KMS-11 (cell line): ENCODE data around the gene CRIM1.

ENCODE experiments used
- H2AFZ ChIP-seq: fragments of 200-600 bp; sonication (generic); 2 replicates; pipeline ENCODE4 v1.6.1; 2016; ENCODE audit warnings: antibody characterized with exemption, mixed run types, low read depth
- H3K27ac ChIP-seq: fragments of 200-600 bp; sonication (generic); 2 replicates; pipeline ENCODE4 v1.6.1; 2016; ENCODE audit warnings: mild to moderate bottlenecking, mixed run types
- H3K27me3 ChIP-seq: fragments of 200-600 bp; sonication (generic); 2 replicates; pipeline ENCODE4 v1.6.1; 2017; ENCODE audit warnings: mild to moderate bottlenecking, low read depth, mixed run types, moderate library complexity; ENCODE audit not compliant: insufficient read depth
- H3K36me3 ChIP-seq: fragments of 200-600 bp; sonication (generic); 2 replicates; pipeline ENCODE4 v1.6.1; 2017; ENCODE audit warnings: mild to moderate bottlenecking, mixed run types; ENCODE audit not compliant: insufficient read depth
- H3K4me1 ChIP-seq: fragments of 200-600 bp; sonication (generic); 2 replicates; pipeline ENCODE4 v1.6.1; 2016; ENCODE audit warnings: mild to moderate bottlenecking, low read depth, mixed run types; ENCODE audit not compliant: poor library complexity, severe bottlenecking
- H3K4me2 ChIP-seq: fragments of 200-600 bp; sonication (generic); 2 replicates; pipeline ENCODE4 v1.7.0; 2016; ENCODE audit warnings: mild to moderate bottlenecking, mixed run types
- H3K4me3 ChIP-seq: fragments of 200-600 bp; sonication (generic); IDR thresholded peaks from 2 replicates; pipeline ENCODE4 v1.6.1; 2017; ENCODE audit warnings: low read depth, low read length, mixed read lengths; ENCODE audit not compliant: insufficient read depth
- H3K79me2 ChIP-seq: fragments of 200-600 bp; sonication (generic); 2 replicates; pipeline ENCODE4 v1.6.1; 2016; ENCODE audit warnings: low read depth, mixed run types; ENCODE audit not compliant: insufficient read depth
- H3K9ac ChIP-seq: fragments of 200-600 bp; sonication (generic); 2 replicates; pipeline ENCODE4 v1.6.1; 2016; ENCODE audit warnings: mild to moderate bottlenecking, mixed run types
- H4K20me1 ChIP-seq: fragments of 200-600 bp; sonication (generic); 2 replicates; pipeline ENCODE4 v1.6.1; 2016; ENCODE audit warnings: mild to moderate bottlenecking, mixed run types; ENCODE audit not compliant: insufficient read depth
- TF ChIP-seq, protein P1 (sequence below): fragments of 200-600 bp; sonication (generic); conservative IDR thresholded peaks from 2 replicates; pipeline ENCODE4 v1.6.1; 2017; ENCODE audit warnings: low read depth, mild to moderate bottlenecking, antibody characterized with exemption, low read length, moderate library complexity, mixed read lengths

Gene CRIM1

GRCh38 chr2:36478332-36478738, 122.8 kb downstream of the CRIM1 start:
- peaks cover 72% of the 10 kb centered on the region for H3K4me1 ChIP-seq
- H3K79me2 ChIP-seq = no peaks in the 10 kb centered on the region; the same call in 1 of the 2 replicates
- peak overlapping the region; percentile 76 for H3K4me2 ChIP-seq
- peaks cover 9% of the 10 kb centered on the region; the same call in 1 of the 2 replicates for H3K36me3 ChIP-seq
- TF ChIP-seq, protein P1, sequence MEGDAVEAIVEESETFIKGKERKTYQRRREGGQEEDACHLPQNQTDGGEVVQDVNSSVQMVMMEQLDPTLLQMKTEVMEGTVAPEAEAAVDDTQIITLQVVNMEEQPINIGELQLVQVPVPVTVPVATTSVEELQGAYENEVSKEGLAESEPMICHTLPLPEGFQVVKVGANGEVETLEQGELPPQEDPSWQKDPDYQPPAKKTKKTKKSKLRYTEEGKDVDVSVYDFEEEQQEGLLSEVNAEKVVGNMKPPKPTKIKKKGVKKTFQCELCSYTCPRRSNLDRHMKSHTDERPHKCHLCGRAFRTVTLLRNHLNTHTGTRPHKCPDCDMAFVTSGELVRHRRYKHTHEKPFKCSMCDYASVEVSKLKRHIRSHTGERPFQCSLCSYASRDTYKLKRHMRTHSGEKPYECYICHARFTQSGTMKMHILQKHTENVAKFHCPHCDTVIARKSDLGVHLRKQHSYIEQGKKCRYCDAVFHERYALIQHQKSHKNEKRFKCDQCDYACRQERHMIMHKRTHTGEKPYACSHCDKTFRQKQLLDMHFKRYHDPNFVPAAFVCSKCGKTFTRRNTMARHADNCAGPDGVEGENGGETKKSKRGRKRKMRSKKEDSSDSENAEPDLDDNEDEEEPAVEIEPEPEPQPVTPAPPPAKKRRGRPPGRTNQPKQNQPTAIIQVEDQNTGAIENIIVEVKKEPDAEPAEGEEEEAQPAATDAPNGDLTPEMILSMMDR = no peak
- peak overlapping the region; percentile 40 for H3K9ac ChIP-seq
- H2AFZ ChIP-seq = peak overlapping the region; percentile 54; the same call in 1 of the 2 replicates
- H3K4me3 ChIP-seq = no peak overlapping the region
- no peaks in the 10 kb centered on the region for H4K20me1 ChIP-seq
- peak overlapping the region; percentile 97 for H3K27ac ChIP-seq
- no peaks in the 10 kb centered on the region for H3K27me3 ChIP-seq

DNA sequence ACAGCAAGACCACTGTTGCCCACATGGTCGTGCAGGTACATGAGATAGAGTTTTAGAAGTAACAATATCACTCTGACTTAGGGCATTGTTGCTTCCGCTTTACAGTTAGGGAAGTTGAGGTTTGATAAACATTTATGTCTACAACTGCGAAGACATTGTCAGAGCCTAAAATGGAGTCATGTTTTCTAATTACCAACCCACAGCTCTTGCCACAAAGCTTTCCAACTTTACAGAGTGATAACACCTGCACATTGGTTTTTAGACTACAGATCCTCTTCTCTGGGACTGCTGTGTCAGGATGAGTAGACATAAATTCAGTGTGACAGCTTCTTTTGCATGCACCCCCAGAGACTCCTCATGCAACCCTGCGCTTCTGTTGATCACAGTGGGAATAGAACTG, 123.4 kb downstream of the CRIM1 start:
- Histone ChIP-seq H4K20me1 (no peaks in the 10 kb centered on the region), H3K4me1 (peaks cover 73% of the 10 kb centered on the region), H2AFZ (peak overlapping the region; percentile 54; the same call in 1 of the 2 replicates), H3K4me3 (no peak overlapping the region), H3K36me3 (peaks cover 9% of the 10 kb centered on the region; the same call in 1 of the 2 replicates), H3K27ac (peak overlapping the region; percentile 97), H3K27me3 (no peaks in the 10 kb centered on the region), H3K79me2 (no peaks in the 10 kb centered on the region; the same call in 1 of the 2 replicates), H3K4me2 (peak overlapping the region; percentile 76), H3K9ac (peak overlapping the region; percentile 40)
- TF ChIP-seq, protein P1 = no peak

DNA sequence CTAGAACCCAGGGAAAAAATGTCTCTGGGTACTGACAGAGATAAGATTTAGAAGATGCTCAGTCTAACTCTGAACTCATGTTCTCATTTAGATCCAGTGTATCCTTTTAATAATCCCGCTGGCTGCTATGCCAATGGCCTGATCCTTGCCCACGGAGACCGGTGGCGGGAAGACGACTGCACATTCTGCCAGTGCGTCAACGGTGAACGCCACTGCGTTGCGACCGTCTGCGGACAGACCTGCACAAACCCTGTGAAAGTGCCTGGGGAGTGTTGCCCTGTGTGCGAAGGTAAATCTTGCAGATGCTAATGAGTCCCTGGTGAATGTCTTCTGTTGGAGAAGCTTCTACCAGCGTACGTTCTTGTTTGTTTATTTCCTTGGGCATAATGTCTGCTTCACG, 123.8 kb downstream of the CRIM1 start:
- Histone ChIP-seq H3K4me2 (peak overlapping the region; percentile 76), H3K36me3 (peaks cover 9% of the 10 kb centered on the region; the same call in 1 of the 2 replicates), H3K27me3 (no peaks in the 10 kb centered on the region), H3K9ac (peak overlapping the region; percentile 40; the same call in 1 of the 2 replicates), H3K4me1 (peaks cover 77% of the 10 kb centered on the region), H3K4me3 (no peak overlapping the region), H3K79me2 (no peaks in the 10 kb centered on the region; the same call in 1 of the 2 replicates), H2AFZ (no peak overlapping the region), H3K27ac (peak overlapping the region; percentile 97), H4K20me1 (no peaks in the 10 kb centered on the region)
- TF ChIP-seq, protein P1 = no peak

GRCh38 chr2:36480028-36480427, 124.5 kb downstream of the CRIM1 start:
- H3K36me3 ChIP-seq = peaks cover 9% of the 10 kb centered on the region; the same call in 1 of the 2 replicates
- peaks cover 79% of the 10 kb centered on the region for H3K4me1 ChIP-seq
- H3K4me3 ChIP-seq = peak overlapping the region; percentile 3
- no peak overlapping the region for H2AFZ ChIP-seq
- H3K4me2 ChIP-seq = peak overlapping the region; percentile 76; the same call in 1 of the 2 replicates
- H3K27ac ChIP-seq = peak overlapping the region; percentile 97
- peak overlapping the region; percentile 40; the same call in 1 of the 2 replicates for H3K9ac ChIP-seq
- H3K79me2 ChIP-seq = no peaks in the 10 kb centered on the region; the same call in 1 of the 2 replicates
- TF ChIP-seq, protein P1 = no peak
- H3K27me3 ChIP-seq = no peaks in the 10 kb centered on the region
- H4K20me1 ChIP-seq = no peaks in the 10 kb centered on the region
